ENCODE data around the gene OR11G2.
A peak's percentile ranks its signal among the peaks of the same experiment; 100 is the strongest.
"Not testable (repeated sequence)": the region's sequence is repeated elsewhere in the genome, so short reads cannot be mapped to it uniquely, and the experiment has no call there.

OR11G2 gene

DNA sequence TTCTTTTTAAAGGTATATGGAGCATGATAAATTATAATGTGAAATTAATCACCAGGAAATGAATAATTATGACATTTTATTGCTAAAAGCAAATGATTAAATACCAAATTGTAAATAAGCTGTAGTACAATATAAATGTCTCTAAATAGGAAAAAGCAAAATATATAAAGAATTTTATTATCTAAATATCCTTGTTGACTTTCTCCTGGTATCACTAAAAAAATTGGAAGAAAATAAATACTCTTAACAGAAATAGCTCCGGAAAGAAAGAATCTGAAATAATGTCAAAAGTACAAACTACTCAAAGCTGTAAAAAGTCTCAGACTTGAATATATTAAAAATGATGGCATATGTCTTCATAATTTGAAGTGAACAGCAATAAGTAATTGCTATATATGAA is 38.0 kb downstream of the OR11G2 start, which contains the start of gene OR11H7:
Gene OR11H7, plus strand, starts transcription at position 301 of the 400 bp plus-strand sequence.
- no peak for DNase-seq

DNA sequence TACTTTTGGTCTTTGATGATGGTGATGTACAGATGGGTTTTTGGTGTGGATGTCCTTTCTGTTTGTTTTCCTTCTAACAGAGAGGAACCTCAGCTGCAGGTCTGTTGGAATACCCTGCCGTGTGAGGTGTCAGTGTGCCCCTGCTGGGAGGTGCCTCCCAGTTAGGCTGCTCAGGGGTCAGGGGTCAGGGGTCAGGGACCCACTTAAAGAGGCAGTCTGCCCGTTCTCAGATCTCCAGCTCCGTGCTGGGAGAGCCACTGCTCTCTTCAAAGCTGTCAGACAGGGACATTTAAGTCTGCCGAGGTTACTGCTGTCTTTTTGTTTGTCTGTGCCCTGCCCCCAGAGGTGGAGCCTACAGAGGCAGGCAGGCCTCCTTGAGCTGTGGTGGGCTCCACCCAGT is 44.7 kb downstream of the OR11G2 start:
- DNase-seq: not testable (repeated sequence)

DNA sequence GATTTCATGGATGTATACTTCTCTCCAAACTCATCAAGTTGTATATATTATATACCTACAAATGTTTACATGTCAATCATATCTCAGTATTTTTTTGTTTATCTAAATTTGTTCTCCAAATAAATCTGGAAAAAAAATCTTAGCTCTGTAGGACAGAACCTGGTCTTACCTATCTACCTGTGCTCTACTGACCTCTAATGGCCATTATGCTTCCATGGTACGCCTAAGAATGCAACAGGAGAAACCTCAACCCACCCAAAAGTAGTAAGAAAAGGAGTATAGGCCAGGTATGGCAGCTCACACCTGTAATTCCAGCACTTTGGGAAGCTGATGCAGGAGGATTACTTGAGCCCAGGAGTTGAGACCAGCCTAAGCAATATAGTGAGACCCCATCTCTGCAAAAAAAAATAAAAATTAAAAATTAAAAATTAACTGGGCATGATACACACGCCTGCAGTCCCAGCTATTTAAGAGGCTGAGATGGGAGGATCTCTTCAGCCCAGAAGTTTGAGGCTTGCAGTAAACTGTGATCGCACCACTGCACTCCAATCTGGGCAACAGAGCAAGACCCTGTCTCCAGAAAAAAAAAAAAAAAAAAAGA is 57.0 kb downstream of the OR11G2 start:
- peak in 1 of 5 experiments; percentile 3 for DNase-seq

Data from T-helper 2 cell (primary cell).